Glutamatergic neuron (in vitro differentiated cells): Measurements from ENCODE around the gene RASGRP3. TPM values are rescaled to one million over a fixed set of nuclear protein-coding genes. Genes with fewer than 3 reads are reported as not detected.

Experiments used
- DNase-seq: peaks from one replicate; pipeline ENCODE4 v3.0.0; 2022
- H3K27ac Mint-ChIP-seq: one replicate; pipeline ENCODE4 v1.8.0; 2020; ENCODE audit warnings: mild to moderate bottlenecking, mixed read lengths, inconsistent platforms; ENCODE audit not compliant: unreplicated experiment
- H3K27me3 Mint-ChIP-seq: one replicate; pipeline ENCODE4 v1.8.0; 2020; ENCODE audit warnings: mild to moderate bottlenecking, moderate library complexity, mixed read lengths, inconsistent platforms; ENCODE audit not compliant: unreplicated experiment
- H3K36me3 Mint-ChIP-seq: one replicate; pipeline ENCODE4 v1.8.0; 2020; ENCODE audit warnings: mild to moderate bottlenecking, mixed read lengths, inconsistent platforms; ENCODE audit not compliant: unreplicated experiment
- H3K4me1 Mint-ChIP-seq: one replicate; pipeline ENCODE4 v1.8.0; 2020; ENCODE audit warnings: mild to moderate bottlenecking, low read depth, mixed read lengths, inconsistent platforms; ENCODE audit not compliant: unreplicated experiment
- H3K4me3 Mint-ChIP-seq: one replicate; pipeline ENCODE4 v1.8.0; 2020; ENCODE audit warnings: mild to moderate bottlenecking, mixed read lengths, inconsistent platforms; ENCODE audit not compliant: unreplicated experiment
- H3K9me3 Mint-ChIP-seq: one replicate; pipeline ENCODE4 v1.8.0; 2020; ENCODE audit warnings: mild to moderate bottlenecking, moderate library complexity, mixed read lengths, inconsistent platforms; ENCODE audit not compliant: unreplicated experiment
- total RNA-seq: library from RNA; stranded (reverse); fragmentation: NEBNext Ultra II Directional; extraction: Animal tissue kit (Norgen Biotek cat#: 25700); gene quantifications from one replicate; pipeline ENCODE4 v1.2.1, GENCODE V29; 2021; ENCODE audit not compliant: unreplicated experiment
- TF ChIP-seq, protein P1 (sequence below): fragments of 200-600 bp; sonication (generic); IDR thresholded peaks from one replicate; pipeline ENCODE4 v1.5.0; 2021; ENCODE audit not compliant: partially characterized antibody, unreplicated experiment

RASGRP3 gene
- total RNA-seq, 1 donor from 2014 or later = not detected

- no peaks in the 10 kb centered on the region for H3K9me3 Mint-ChIP-seq
- no peak overlapping the region for H3K27ac Mint-ChIP-seq
- H3K4me1 Mint-ChIP-seq = no peaks in the 10 kb centered on the region
- TF ChIP-seq, protein P1, sequence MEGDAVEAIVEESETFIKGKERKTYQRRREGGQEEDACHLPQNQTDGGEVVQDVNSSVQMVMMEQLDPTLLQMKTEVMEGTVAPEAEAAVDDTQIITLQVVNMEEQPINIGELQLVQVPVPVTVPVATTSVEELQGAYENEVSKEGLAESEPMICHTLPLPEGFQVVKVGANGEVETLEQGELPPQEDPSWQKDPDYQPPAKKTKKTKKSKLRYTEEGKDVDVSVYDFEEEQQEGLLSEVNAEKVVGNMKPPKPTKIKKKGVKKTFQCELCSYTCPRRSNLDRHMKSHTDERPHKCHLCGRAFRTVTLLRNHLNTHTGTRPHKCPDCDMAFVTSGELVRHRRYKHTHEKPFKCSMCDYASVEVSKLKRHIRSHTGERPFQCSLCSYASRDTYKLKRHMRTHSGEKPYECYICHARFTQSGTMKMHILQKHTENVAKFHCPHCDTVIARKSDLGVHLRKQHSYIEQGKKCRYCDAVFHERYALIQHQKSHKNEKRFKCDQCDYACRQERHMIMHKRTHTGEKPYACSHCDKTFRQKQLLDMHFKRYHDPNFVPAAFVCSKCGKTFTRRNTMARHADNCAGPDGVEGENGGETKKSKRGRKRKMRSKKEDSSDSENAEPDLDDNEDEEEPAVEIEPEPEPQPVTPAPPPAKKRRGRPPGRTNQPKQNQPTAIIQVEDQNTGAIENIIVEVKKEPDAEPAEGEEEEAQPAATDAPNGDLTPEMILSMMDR = no peak
- H3K27me3 Mint-ChIP-seq = no peaks in the 10 kb centered on the region
- no peaks in the 10 kb centered on the region for H3K36me3 Mint-ChIP-seq
- no peak for DNase-seq
- no peak overlapping the region for H3K4me3 Mint-ChIP-seq
Observed at GRCh38 chr2:33518200-33518599, 41.8 kb downstream of the RASGRP3 start.

GRCh38 chr2:33518929-33519328 lies 42.5 kb downstream of the RASGRP3 start:
- Mint-ChIP-seq H3K4me1 (no peaks in the 10 kb centered on the region), H3K27ac (no peak overlapping the region), H3K36me3 (no peaks in the 10 kb centered on the region), H3K27me3 (no peaks in the 10 kb centered on the region), H3K4me3 (no peak overlapping the region), H3K9me3 (no peaks in the 10 kb centered on the region)
- TF ChIP-seq, protein P1 = no peak
- DNase-seq = no peak

GRCh38 chr2:33521791-33522281 lies 45.4 kb downstream of the RASGRP3 start:
- H3K4me3 Mint-ChIP-seq = no peak overlapping the region
- no peak overlapping the region for H3K27ac Mint-ChIP-seq
- no peaks in the 10 kb centered on the region for H3K36me3 Mint-ChIP-seq
- no peak for DNase-seq
- TF ChIP-seq, protein P1 = no peak
- no peaks in the 10 kb centered on the region for H3K9me3 Mint-ChIP-seq
- H3K27me3 Mint-ChIP-seq = no peaks in the 10 kb centered on the region
- H3K4me1 Mint-ChIP-seq = no peaks in the 10 kb centered on the region

DNA sequence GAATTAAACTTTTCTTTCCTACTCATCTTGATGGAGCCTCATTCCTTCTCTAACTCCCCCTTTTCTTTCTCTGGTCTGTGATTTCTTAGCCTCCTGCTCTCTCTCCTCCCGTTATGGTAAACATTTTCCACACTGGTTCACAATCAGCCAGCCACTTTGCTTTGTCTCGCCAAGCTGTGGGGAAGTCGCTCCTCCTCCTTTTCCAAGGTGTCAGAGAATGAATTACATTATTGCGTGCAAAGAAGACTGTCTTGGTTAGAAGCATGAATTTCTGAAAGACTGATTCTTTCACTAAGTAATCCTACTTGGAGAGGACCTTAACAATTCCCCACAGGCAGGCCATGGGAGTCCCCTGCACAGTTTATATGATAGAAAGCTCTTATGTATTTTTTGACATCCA lies 46.1 kb downstream of the RASGRP3 start:
- no peaks in the 10 kb centered on the region for H3K9me3 Mint-ChIP-seq
- H3K4me1 Mint-ChIP-seq = no peaks in the 10 kb centered on the region
- H3K4me3 Mint-ChIP-seq = no peak overlapping the region
- no peaks in the 10 kb centered on the region for H3K36me3 Mint-ChIP-seq
- peaks cover under 1% of the 10 kb centered on the region for H3K27me3 Mint-ChIP-seq
- H3K27ac Mint-ChIP-seq = no peak overlapping the region
- TF ChIP-seq, protein P1 = no peak
- no peak for DNase-seq

GRCh38 chr2:33525666-33526065 lies 49.2 kb downstream of the RASGRP3 start:
- Mint-ChIP-seq H3K27ac (no peak overlapping the region), H3K36me3 (no peaks in the 10 kb centered on the region)

More at GRCh38 chr2:33525666-33526065, 49.2 kb downstream of the RASGRP3 start:
- TF ChIP-seq, protein P1 = no peak
- Mint-ChIP-seq H3K27me3 (peaks cover 2% of the 10 kb centered on the region), H3K4me1 (no peaks in the 10 kb centered on the region), H3K4me3 (no peak overlapping the region), H3K9me3 (no peaks in the 10 kb centered on the region)
- no peak for DNase-seq
